ENCODE measurements around the gene COL19A1. TPM values are rescaled to one million over a fixed set of nuclear protein-coding genes. Genes with fewer than 3 reads are reported as not detected.

Gene COL19A1
- total RNA-seq, 1 donor from 2014 or later: not detected

DNA sequence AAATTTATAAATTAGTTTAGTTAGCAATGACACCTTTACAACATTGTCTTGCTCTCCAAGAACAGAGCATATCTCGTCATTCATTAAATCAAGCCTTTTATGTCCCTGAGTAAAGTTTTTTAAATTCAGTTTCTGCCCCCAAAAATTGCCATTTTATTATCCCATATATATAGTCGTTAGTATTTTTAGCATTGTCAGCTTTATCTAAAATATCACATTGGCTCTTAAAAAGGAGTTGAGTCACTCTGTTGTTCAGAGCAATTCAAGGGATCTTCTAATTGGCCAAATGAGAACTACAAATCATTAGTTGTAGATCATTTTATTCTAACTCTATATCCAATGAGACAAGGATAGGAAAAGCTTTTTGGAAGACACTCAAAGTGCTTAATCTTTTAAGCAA is 309.4 kb downstream of the COL19A1 start:
- DNase-seq: no peak
- ATAC-seq: no peak
- TF ChIP-seq, protein P1, sequence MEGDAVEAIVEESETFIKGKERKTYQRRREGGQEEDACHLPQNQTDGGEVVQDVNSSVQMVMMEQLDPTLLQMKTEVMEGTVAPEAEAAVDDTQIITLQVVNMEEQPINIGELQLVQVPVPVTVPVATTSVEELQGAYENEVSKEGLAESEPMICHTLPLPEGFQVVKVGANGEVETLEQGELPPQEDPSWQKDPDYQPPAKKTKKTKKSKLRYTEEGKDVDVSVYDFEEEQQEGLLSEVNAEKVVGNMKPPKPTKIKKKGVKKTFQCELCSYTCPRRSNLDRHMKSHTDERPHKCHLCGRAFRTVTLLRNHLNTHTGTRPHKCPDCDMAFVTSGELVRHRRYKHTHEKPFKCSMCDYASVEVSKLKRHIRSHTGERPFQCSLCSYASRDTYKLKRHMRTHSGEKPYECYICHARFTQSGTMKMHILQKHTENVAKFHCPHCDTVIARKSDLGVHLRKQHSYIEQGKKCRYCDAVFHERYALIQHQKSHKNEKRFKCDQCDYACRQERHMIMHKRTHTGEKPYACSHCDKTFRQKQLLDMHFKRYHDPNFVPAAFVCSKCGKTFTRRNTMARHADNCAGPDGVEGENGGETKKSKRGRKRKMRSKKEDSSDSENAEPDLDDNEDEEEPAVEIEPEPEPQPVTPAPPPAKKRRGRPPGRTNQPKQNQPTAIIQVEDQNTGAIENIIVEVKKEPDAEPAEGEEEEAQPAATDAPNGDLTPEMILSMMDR (IDR thresholded peaks at IDR 0.05): no peak
- Histone ChIP-seq H3K4me1 (no peaks in the 10 kb centered on the region), H3K27ac (no peak overlapping the region), H3K27me3 (no peaks in the 10 kb centered on the region), H3K9me3 (no peaks in the 10 kb centered on the region), H3K36me3 (no peaks in the 10 kb centered on the region), H3K4me3 (no peak overlapping the region)
- intact Hi-C loops (cut with DNase I): no loop called here

DNA sequence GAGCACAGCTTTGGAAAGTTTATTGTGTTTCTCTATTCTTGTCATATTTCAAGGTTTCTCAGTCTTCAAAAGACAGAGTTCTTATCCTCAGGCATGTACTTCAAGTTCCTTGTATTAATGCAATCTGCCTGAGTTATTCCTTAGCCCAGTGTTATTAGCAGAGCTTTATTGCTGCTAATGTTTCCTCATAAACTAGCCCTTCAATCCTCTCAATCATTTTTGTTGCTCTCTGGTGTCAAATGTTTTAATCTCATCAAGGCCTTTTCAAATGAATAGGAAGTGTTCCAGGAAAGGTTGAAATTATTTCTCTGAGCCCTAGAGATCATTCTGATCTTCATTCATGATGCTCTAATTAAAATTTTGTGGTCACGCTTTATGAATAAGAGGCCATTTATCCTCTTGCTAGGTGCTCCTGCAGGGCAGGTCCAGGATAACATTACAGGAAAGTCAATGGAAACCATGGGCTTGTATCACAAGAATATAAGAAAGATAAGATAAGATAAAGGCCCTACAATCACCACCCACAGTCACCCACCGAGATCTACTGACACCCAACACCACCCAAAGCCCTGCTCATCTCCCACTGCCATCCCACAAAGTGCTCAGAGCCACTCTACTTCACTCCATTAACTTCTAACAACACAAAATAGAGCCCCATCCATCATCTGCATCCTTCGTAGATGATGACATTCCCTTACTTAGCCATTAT is 310.6 kb downstream of the COL19A1 start:
- TF ChIP-seq, protein P1 (IDR thresholded peaks at IDR 0.05): no peak
- intact Hi-C loops (cut with DNase I): no loop called here

DNA sequence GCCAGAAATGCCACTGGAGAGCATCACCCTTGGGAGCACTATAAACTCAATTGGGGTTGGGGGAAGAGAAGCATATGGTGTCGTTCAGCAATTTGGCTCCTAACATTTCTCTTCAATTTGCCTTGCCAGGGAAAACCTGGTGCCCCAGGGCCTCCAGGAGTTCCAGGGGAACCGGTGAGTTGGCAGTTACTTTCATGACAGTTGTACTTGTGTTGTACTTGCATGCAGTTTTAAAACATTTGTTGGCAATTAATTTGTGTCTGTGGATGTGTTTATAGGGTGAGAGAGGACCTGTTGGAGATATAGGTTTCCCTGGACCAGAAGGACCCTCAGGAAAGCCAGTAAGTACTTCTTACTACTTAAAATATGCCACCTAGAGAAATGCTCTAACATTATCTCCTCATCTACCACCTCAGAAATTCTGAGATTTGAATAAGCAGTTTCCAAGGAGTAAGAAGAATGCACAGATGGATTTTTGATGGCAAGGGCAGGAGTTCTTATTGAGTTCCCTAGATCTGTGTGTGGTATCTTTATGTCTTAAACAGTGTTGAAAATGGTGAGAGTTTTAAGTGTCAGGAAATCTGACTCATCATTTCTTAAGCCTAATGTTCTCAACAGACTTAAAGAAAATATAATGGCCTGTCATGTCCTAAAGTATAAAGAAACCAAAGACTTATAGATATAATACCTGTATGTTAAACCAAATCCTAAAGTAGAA is 314.0 kb downstream of the COL19A1 start:
- ATAC-seq: no peak
- intact Hi-C loops (cut with DNase I): no loop called here

More for the DNA sequence above, 310.6 kb downstream of the COL19A1 start:
- Histone ChIP-seq H3K27ac (no peak overlapping the region), H3K9me3 (no peaks in the 10 kb centered on the region), H3K36me3 (no peaks in the 10 kb centered on the region), H3K27me3 (no peaks in the 10 kb centered on the region), H3K4me1 (no peaks in the 10 kb centered on the region), H3K4me3 (no peak overlapping the region)
- DNase-seq (no peak), ATAC-seq (no peak)

DNA sequence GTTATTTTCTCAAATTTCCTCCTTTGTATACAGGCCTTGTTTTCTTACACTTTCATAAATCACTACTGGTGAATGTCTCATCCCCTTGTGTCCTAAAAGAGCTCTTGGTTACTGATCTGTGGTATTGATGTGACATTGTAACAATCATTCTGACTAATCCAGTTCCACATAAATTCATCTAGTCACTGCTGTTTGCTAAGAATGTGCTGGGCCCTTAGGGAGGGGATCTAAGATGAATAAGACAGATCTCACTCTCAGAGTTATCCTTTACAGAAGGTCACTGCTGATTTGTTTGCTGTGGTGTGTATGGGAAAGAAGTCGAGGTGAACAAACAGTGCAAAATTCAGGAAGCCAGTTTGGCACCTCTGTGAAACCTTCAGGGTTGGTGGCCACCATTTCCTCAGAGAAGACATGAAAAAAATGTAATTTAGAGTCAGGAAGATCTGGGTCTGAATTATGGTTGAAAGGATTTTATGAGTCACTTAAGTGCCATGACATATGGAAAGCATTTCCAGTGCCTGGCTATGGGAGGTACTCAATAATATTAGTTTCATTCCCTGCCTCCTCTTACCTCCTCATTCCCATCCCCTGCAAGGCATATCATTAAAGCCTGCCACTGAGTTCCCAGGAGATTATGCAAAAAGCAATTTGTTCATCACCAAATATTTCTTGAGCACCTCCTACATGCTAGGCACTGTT is 314.7 kb downstream of the COL19A1 start:
- intact Hi-C loops (cut with DNase I): no loop called here
- no peaks in the 10 kb centered on the region for H3K27me3 ChIP-seq
- no peaks in the 10 kb centered on the region for H3K4me1 ChIP-seq
- DNase-seq (no peak), ATAC-seq (no peak)
- H3K36me3 ChIP-seq: no peaks in the 10 kb centered on the region
- no peaks in the 10 kb centered on the region for H3K9me3 ChIP-seq
- TF ChIP-seq, protein P1 (IDR thresholded peaks at IDR 0.05): no peak
- no peak overlapping the region for H3K27ac ChIP-seq
- no peak overlapping the region for H3K4me3 ChIP-seq

More for the DNA sequence above, 314.0 kb downstream of the COL19A1 start:
- Histone ChIP-seq H3K27ac (no peak overlapping the region), H3K4me3 (no peak overlapping the region), H3K36me3 (no peaks in the 10 kb centered on the region), H3K27me3 (no peaks in the 10 kb centered on the region), H3K9me3 (no peaks in the 10 kb centered on the region), H3K4me1 (no peaks in the 10 kb centered on the region)
- no peak for DNase-seq
- TF ChIP-seq, protein P1 (IDR thresholded peaks at IDR 0.05): no peak

DNA sequence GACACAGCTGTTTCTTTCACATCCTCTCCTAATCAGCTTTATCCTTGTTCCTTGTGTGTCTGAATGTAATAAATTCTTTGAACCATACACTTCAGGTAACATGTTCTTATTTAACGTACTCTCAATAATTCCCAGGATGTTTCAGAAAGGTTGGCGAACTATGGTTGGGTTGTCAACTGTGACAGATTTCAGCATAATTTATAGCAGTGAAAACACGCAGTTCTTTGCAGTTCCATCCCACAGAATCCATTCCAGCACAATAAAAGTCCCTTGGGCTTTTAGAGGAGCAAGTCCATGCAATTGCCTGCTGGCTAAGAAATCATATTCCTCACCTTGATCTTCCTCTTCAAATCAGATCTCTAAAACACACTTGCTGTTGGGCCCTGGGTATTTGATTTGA is 317.2 kb downstream of the COL19A1 start:
- no peak overlapping the region for H3K4me3 ChIP-seq
- no peaks in the 10 kb centered on the region for H3K36me3 ChIP-seq
- DNase-seq (no peak), ATAC-seq (no peak)
- no peaks in the 10 kb centered on the region for H3K9me3 ChIP-seq
- TF ChIP-seq, protein P1 (IDR thresholded peaks at IDR 0.05): no peak
- H3K27ac ChIP-seq: no peak overlapping the region
- intact Hi-C loops (cut with DNase I): no loop called here
- H3K27me3 ChIP-seq: no peaks in the 10 kb centered on the region
- H3K4me1 ChIP-seq: no peaks in the 10 kb centered on the region
